ENCODE data around the gene AGBL4. TPM values are rescaled to one million over a fixed set of nuclear protein-coding genes. Genes with fewer than 3 reads are reported as not detected.

AGBL4 gene
- total RNA-seq, 4 donors from 2014 or later, result not detected

GRCh38 chr1:48683839-48684238 lies 1339.9 kb downstream of the AGBL4 start:
- DNase-seq, result no peak
- TF ChIP-seq POLR2A (IDR thresholded peaks at IDR 0.05) (no peak), CTCF (IDR thresholded peaks at IDR 0.05) (no peak)
- intact Hi-C loops (cut with DNase I), result no loop called here
- Histone ChIP-seq H3K36me3 (no peaks in the 10 kb centered on the region), H3K4me3 (no peak overlapping the region), H3K4me1 (no peaks in the 10 kb centered on the region), H3K9me3 (no peaks in the 10 kb centered on the region), H3K27me3 (no peaks in the 10 kb centered on the region), H3K27ac (no peak overlapping the region)
- WGBS, 2 donors, result 50 to 82% methylated on average over 3 of the region's 3 CpGs

- Histone ChIP-seq H3K9me3 (no peaks in the 10 kb centered on the region), H3K4me1 (peaks cover 0 to 6% (median 0%) of the 10 kb centered on the region in 3 donors), H3K27ac (no peak overlapping the region), H3K27me3 (peaks cover 0 to 9% (median 0%) of the 10 kb centered on the region in 4 donors), H3K36me3 (no peaks in the 10 kb centered on the region), H3K4me3 (no peak overlapping the region)
- DNase-seq, result no peak
- intact Hi-C loops (cut with DNase I), result no loop called here
- TF ChIP-seq CTCF (IDR thresholded peaks at IDR 0.05) (no peak), POLR2A (IDR thresholded peaks at IDR 0.05) (no peak)
- WGBS, 2 donors, result 55% methylated on average over 3 of the region's 4 CpGs; no CpG with 5 or more reads in 1 of the 2 donors
Measured at GRCh38 chr1:48681476-48682305, 1342.1 kb downstream of the AGBL4 start.

GRCh38 chr1:48680411-48681035 lies 1343.2 kb downstream of the AGBL4 start:
- intact Hi-C loops (cut with DNase I), result no loop called here
- Histone ChIP-seq H3K27ac (no peak overlapping the region), H3K4me3 (no peak overlapping the region), H3K9me3 (no peaks in the 10 kb centered on the region), H3K27me3 (peaks cover 0 to 18% (median 0%) of the 10 kb centered on the region in 4 donors), H3K4me1 (peaks cover 0 to 6% (median 0%) of the 10 kb centered on the region in 3 donors), H3K36me3 (no peaks in the 10 kb centered on the region)
- DNase-seq, result no peak
- 65 to 70% methylated on average over 8 to 10 of the region's 10 CpGs for WGBS, 2 donors
- TF ChIP-seq POLR2A (IDR thresholded peaks at IDR 0.05) (no peak), CTCF (IDR thresholded peaks at IDR 0.05) (no peak)

- Histone ChIP-seq H3K36me3 (no peaks in the 10 kb centered on the region), H3K4me1 (peaks cover 0 to 6% (median 0%) of the 10 kb centered on the region in 3 donors), H3K4me3 (no peak overlapping the region), H3K27me3 (peaks cover 0 to 25% (median 0%) of the 10 kb centered on the region in 4 donors), H3K9me3 (no peaks in the 10 kb centered on the region), H3K27ac (no peak overlapping the region)
- TF ChIP-seq POLR2A (IDR thresholded peaks at IDR 0.05), result no peak
- TF ChIP-seq CTCF (IDR thresholded peaks at IDR 0.05), result no peak
- WGBS, 2 donors, result 75 to 81% methylated on average over 5 to 6 of the region's 6 CpGs
- DNase-seq, result no peak
- intact Hi-C loops (cut with DNase I), result loop anchor here (5.0 kb wide), 1 partner anchor 137 kb away; no protein-coding TSS in a partner anchor
Measured at GRCh38 chr1:48679859-48680258, 1343.9 kb downstream of the AGBL4 start.
